WTC11 (cell line): ENCODE data around the gene DNAJC15. TPM values are rescaled to one million over a fixed set of nuclear protein-coding genes. Genes with fewer than 3 reads are reported as not detected.

Experiments used
- ATAC-seq: fragments of 200-7000 bp; cut with Tn5 transposase; 2 replicates; pipeline ENCODE4 v1.10.0; 2021; ENCODE audit warnings: mild to moderate bottlenecking, moderate library complexity
- CTCF ChIA-PET: fragments of 300-600 bp; sonication (Branson Sonifier 250); formaldehyde crosslinking; loops from one replicate; lab custom pipeline; 2021; ENCODE audit warnings: antibody characterized with exemption; lab: Charles Lee
- POLR2A ChIA-PET: fragments of 350-600 bp; sonication (Branson Sonifier 250); formaldehyde crosslinking; loops from one replicate; lab custom pipeline; 2021; ENCODE audit warnings: antibody characterized with exemption; lab: Charles Lee
- DNase-seq: peaks from one replicate; pipeline ENCODE4 v3.0.0; 2021; ENCODE audit warnings: low spot score
- H3K27ac Mint-ChIP-seq: 2 replicates; pipeline ENCODE4 v1.8.0; 2021; ENCODE audit warnings: mixed read lengths
- H3K27me3 Mint-ChIP-seq: 2 replicates; pipeline ENCODE4 v1.8.0; 2021; ENCODE audit warnings: low read depth, mild to moderate bottlenecking, moderate library complexity, mixed read lengths
- H3K36me3 Mint-ChIP-seq: 2 replicates; pipeline ENCODE4 v1.8.0; 2021; ENCODE audit warnings: mixed read lengths
- H3K4me1 Mint-ChIP-seq: 2 replicates; pipeline ENCODE4 v1.8.0; 2022; ENCODE audit warnings: mixed read lengths
- H3K4me3 Mint-ChIP-seq: 2 replicates; pipeline ENCODE4 v1.8.0; 2021; ENCODE audit warnings: mild to moderate bottlenecking, moderate library complexity, mixed read lengths
- H3K9me3 Mint-ChIP-seq: 2 replicates; pipeline ENCODE4 v1.8.0; 2021; ENCODE audit warnings: mixed read lengths
- AR ChIP-seq: fragments of 250-450 bp; sonication (Bioruptor Pico); IDR thresholded peaks from 2 replicates; pipeline ENCODE4 v1.9.0; 2021; ENCODE audit warnings: mild to moderate bottlenecking
- ATF2 ChIP-seq: sonication (generic); formaldehyde crosslinking; IDR thresholded peaks from 2 replicates; pipeline ENCODE4 v1.8.1; 2022; ENCODE audit warnings: low read depth, missing genetic modification reagents, borderline replicate concordance
- CBFB ChIP-seq: sonication (generic); formaldehyde crosslinking; IDR thresholded peaks from 2 replicates; pipeline ENCODE4 v1.8.1; 2022; ENCODE audit warnings: mild to moderate bottlenecking, low read depth, missing genetic modification reagents
- MLX ChIP-seq: sonication (generic); formaldehyde crosslinking; IDR thresholded peaks from 2 replicates; pipeline ENCODE4 v1.8.1; 2023; ENCODE audit warnings: mild to moderate bottlenecking, missing genetic modification reagents, moderate library complexity
- NR1H2 ChIP-seq: sonication (generic); formaldehyde crosslinking; IDR thresholded peaks from 2 replicates; pipeline ENCODE4 v1.9.0; 2021; ENCODE audit warnings: mild to moderate bottlenecking, moderate library complexity, missing genetic modification reagents
- NR3C1 ChIP-seq: sonication (generic); formaldehyde crosslinking; conservative IDR thresholded peaks from 2 replicates; pipeline ENCODE4 v1.8.1; 2023; ENCODE audit warnings: low read depth, mild to moderate bottlenecking, missing genetic modification reagents
- SMAD3 ChIP-seq: sonication (generic); formaldehyde crosslinking; IDR thresholded peaks from 2 replicates; pipeline ENCODE4 v1.8.0; 2022; ENCODE audit warnings: missing genetic modification reagents, mild to moderate bottlenecking, borderline replicate concordance
- ZNF396 ChIP-seq: fragments of 250-450 bp; sonication (Bioruptor Pico); IDR thresholded peaks from 2 replicates; pipeline ENCODE4 v1.8.0; 2021; ENCODE audit warnings: mild to moderate bottlenecking, moderate library complexity, borderline replicate concordance
- ZNF671 ChIP-seq: fragments of 250-450 bp; sonication (Bioruptor Pico); IDR thresholded peaks from 2 replicates; pipeline ENCODE4 v1.8.0; 2021; ENCODE audit warnings: mild to moderate bottlenecking
- total RNA-seq: library from RNA; stranded (reverse); gene quantifications from 3 replicates; pipeline ENCODE4 v1.2.3, GENCODE V29; 2021
- TF ChIP-seq, protein P1 (sequence below): sonication (generic); formaldehyde crosslinking; IDR thresholded peaks from 2 replicates; pipeline ENCODE4 v1.8.0; 2022; ENCODE audit warnings: missing genetic modification reagents
- TF ChIP-seq, protein P2 (sequence below): fragments of 250-450 bp; sonication (Bioruptor Pico); IDR thresholded peaks from 2 replicates; pipeline ENCODE4 v2.1.2; 2022; ENCODE audit warnings: mild to moderate bottlenecking, moderate library complexity
- TF ChIP-seq, protein P3 (sequence below): sonication (generic); formaldehyde crosslinking; IDR thresholded peaks from 2 replicates; pipeline ENCODE4 v1.8.1; 2023; ENCODE audit warnings: mild to moderate bottlenecking, missing genetic modification reagents, borderline replicate concordance
- TF ChIP-seq, protein P4 (sequence below): fragments of 250-450 bp; sonication (Bioruptor Pico); IDR thresholded peaks from 2 replicates; pipeline ENCODE4 v1.9.0; 2021; ENCODE audit warnings: mild to moderate bottlenecking, borderline replicate concordance
- TF ChIP-seq, protein P5 (sequence below): sonication (generic); formaldehyde crosslinking; IDR thresholded peaks from 2 replicates; pipeline ENCODE4 v1.8.1; 2023; ENCODE audit warnings: mild to moderate bottlenecking, missing genetic modification reagents

DNAJC15 gene
- total RNA-seq, 1 experiment from 2014 or later = 12.2 TPM

GRCh38 chr13:43020794-43021193, 2.6 kb upstream of the DNAJC15 start (continued):
- TF ChIP-seq, protein P1, sequence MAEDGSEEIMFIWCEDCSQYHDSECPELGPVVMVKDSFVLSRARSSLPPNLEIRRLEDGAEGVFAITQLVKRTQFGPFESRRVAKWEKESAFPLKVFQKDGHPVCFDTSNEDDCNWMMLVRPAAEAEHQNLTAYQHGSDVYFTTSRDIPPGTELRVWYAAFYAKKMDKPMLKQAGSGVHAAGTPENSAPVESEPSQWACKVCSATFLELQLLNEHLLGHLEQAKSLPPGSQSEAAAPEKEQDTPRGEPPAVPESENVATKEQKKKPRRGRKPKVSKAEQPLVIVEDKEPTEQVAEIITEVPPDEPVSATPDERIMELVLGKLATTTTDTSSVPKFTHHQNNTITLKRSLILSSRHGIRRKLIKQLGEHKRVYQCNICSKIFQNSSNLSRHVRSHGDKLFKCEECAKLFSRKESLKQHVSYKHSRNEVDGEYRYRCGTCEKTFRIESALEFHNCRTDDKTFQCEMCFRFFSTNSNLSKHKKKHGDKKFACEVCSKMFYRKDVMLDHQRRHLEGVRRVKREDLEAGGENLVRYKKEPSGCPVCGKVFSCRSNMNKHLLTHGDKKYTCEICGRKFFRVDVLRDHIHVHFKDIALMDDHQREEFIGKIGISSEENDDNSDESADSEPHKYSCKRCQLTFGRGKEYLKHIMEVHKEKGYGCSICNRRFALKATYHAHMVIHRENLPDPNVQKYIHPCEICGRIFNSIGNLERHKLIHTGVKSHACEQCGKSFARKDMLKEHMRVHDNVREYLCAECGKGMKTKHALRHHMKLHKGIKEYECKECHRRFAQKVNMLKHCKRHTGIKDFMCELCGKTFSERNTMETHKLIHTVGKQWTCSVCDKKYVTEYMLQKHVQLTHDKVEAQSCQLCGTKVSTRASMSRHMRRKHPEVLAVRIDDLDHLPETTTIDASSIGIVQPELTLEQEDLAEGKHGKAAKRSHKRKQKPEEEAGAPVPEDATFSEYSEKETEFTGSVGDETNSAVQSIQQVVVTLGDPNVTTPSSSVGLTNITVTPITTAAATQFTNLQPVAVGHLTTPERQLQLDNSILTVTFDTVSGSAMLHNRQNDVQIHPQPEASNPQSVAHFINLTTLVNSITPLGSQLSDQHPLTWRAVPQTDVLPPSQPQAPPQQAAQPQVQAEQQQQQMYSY (CRISPR knock-in tag) = no peak
- no peak for TF ChIP-seq NR3C1 (CRISPR knock-in tag)
- TF ChIP-seq, protein P2, sequence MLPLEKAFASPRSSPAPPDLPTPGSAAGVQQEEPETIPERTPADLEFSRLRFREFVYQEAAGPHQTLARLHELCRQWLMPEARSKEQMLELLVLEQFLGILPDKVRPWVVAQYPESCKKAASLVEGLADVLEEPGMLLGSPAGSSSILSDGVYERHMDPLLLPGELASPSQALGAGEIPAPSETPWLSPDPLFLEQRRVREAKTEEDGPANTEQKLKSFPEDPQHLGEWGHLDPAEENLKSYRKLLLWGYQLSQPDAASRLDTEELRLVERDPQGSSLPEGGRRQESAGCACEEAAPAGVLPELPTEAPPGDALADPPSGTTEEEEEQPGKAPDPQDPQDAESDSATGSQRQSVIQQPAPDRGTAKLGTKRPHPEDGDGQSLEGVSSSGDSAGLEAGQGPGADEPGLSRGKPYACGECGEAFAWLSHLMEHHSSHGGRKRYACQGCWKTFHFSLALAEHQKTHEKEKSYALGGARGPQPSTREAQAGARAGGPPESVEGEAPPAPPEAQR (CRISPR knock-in tag) = no peak
- no peak for TF ChIP-seq ZNF671 (CRISPR knock-in tag)
- no peak for TF ChIP-seq MLX
- no peak for TF ChIP-seq SMAD3
- TF ChIP-seq, protein P3, sequence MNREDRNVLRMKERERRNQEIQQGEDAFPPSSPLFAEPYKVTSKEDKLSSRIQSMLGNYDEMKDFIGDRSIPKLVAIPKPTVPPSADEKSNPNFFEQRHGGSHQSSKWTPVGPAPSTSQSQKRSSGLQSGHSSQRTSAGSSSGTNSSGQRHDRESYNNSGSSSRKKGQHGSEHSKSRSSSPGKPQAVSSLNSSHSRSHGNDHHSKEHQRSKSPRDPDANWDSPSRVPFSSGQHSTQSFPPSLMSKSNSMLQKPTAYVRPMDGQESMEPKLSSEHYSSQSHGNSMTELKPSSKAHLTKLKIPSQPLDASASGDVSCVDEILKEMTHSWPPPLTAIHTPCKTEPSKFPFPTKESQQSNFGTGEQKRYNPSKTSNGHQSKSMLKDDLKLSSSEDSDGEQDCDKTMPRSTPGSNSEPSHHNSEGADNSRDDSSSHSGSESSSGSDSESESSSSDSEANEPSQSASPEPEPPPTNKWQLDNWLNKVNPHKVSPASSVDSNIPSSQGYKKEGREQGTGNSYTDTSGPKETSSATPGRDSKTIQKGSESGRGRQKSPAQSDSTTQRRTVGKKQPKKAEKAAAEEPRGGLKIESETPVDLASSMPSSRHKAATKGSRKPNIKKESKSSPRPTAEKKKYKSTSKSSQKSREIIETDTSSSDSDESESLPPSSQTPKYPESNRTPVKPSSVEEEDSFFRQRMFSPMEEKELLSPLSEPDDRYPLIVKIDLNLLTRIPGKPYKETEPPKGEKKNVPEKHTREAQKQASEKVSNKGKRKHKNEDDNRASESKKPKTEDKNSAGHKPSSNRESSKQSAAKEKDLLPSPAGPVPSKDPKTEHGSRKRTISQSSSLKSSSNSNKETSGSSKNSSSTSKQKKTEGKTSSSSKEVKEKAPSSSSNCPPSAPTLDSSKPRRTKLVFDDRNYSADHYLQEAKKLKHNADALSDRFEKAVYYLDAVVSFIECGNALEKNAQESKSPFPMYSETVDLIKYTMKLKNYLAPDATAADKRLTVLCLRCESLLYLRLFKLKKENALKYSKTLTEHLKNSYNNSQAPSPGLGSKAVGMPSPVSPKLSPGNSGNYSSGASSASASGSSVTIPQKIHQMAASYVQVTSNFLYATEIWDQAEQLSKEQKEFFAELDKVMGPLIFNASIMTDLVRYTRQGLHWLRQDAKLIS (CRISPR knock-in tag) = no peak
- TF ChIP-seq AR (CRISPR knock-in tag) = no peak
- no peak for TF ChIP-seq CBFB (CRISPR knock-in tag)

GRCh38 chr13:43021926-43022670, 1.3 kb upstream of the DNAJC15 start:
- H3K27me3 Mint-ChIP-seq = peaks cover 4% of the 10 kb centered on the region
- peaks cover 3% of the 10 kb centered on the region; the same call in 1 of the 2 replicates for H3K36me3 Mint-ChIP-seq
- no peak overlapping the region for H3K4me3 Mint-ChIP-seq
- DNase-seq (no peak), ATAC-seq (no peak)
- POLR2A ChIA-PET = no interaction called here
- CTCF ChIA-PET = interaction anchor here (1.2 to 2.6 kb wide), 2 partner anchors 53 to 146 kb away, joined by 4 to 12 read pairs; no protein-coding TSS in a partner anchor
- H3K27ac Mint-ChIP-seq = no peak overlapping the region
- no peaks in the 10 kb centered on the region for H3K9me3 Mint-ChIP-seq
- peaks cover 10% of the 10 kb centered on the region for H3K4me1 Mint-ChIP-seq
- TF ChIP-seq ZNF396 (CRISPR knock-in tag) (no peak), ATF2 (CRISPR knock-in tag) (no peak), NR1H2 (CRISPR knock-in tag) (no peak)
- TF ChIP-seq, protein P4, sequence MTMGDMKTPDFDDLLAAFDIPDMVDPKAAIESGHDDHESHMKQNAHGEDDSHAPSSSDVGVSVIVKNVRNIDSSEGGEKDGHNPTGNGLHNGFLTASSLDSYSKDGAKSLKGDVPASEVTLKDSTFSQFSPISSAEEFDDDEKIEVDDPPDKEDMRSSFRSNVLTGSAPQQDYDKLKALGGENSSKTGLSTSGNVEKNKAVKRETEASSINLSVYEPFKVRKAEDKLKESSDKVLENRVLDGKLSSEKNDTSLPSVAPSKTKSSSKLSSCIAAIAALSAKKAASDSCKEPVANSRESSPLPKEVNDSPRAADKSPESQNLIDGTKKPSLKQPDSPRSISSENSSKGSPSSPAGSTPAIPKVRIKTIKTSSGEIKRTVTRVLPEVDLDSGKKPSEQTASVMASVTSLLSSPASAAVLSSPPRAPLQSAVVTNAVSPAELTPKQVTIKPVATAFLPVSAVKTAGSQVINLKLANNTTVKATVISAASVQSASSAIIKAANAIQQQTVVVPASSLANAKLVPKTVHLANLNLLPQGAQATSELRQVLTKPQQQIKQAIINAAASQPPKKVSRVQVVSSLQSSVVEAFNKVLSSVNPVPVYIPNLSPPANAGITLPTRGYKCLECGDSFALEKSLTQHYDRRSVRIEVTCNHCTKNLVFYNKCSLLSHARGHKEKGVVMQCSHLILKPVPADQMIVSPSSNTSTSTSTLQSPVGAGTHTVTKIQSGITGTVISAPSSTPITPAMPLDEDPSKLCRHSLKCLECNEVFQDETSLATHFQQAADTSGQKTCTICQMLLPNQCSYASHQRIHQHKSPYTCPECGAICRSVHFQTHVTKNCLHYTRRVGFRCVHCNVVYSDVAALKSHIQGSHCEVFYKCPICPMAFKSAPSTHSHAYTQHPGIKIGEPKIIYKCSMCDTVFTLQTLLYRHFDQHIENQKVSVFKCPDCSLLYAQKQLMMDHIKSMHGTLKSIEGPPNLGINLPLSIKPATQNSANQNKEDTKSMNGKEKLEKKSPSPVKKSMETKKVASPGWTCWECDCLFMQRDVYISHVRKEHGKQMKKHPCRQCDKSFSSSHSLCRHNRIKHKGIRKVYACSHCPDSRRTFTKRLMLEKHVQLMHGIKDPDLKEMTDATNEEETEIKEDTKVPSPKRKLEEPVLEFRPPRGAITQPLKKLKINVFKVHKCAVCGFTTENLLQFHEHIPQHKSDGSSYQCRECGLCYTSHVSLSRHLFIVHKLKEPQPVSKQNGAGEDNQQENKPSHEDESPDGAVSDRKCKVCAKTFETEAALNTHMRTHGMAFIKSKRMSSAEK = no peak
- TF ChIP-seq, protein P5, sequence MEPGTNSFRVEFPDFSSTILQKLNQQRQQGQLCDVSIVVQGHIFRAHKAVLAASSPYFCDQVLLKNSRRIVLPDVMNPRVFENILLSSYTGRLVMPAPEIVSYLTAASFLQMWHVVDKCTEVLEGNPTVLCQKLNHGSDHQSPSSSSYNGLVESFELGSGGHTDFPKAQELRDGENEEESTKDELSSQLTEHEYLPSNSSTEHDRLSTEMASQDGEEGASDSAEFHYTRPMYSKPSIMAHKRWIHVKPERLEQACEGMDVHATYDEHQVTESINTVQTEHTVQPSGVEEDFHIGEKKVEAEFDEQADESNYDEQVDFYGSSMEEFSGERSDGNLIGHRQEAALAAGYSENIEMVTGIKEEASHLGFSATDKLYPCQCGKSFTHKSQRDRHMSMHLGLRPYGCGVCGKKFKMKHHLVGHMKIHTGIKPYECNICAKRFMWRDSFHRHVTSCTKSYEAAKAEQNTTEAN (CRISPR knock-in tag) = no peak
